B cell (primary cell): ENCODE data around the gene KCNK7. TPM values are rescaled to one million over a fixed set of nuclear protein-coding genes. Genes with fewer than 3 reads are reported as not detected.

Experiments
- ATAC-seq: fragments of 200-7000 bp; cut with Tn5 transposase; one replicate; pipeline ENCODE4 v1.10.0; 2021; ENCODE audit warnings: low read depth, mild to moderate bottlenecking, moderate number of reproducible peaks, moderate library complexity
- CTCF ChIA-PET: fragments of 350-600 bp; sonication (Branson Sonifier 250); formaldehyde crosslinking; loops from one replicate; lab custom pipeline; 2021; ENCODE audit warnings: antibody characterized with exemption, inconsistent platforms; lab: Charles Lee
- POLR2A ChIA-PET: fragments of 350-600 bp; sonication (Branson Sonifier 250); formaldehyde crosslinking; loops from one replicate; lab custom pipeline; 2021; ENCODE audit warnings: antibody characterized with exemption; lab: Charles Lee
- DNase-seq: peaks from one replicate; pipeline ENCODE4 v3.0.0; 2013
- H2AFZ ChIP-seq: 2 replicates; pipeline ENCODE4 v1.6.1; 2012; ENCODE audit warnings: mild to moderate bottlenecking, low read depth, low read length; ENCODE audit not compliant: insufficient read depth, poor library complexity, severe bottlenecking
- H3K27ac ChIP-seq, 2 donors: 1 replicate in 1 of 2; 2 replicates in 1 of 2; pipeline ENCODE4 v1.5.1; 2012 to 2013; ENCODE audit warnings: low read length in 2 of 2, mild to moderate bottlenecking in 2 of 2, moderate library complexity in 1 of 2
- H3K27me3 ChIP-seq, 4 experiments: fragments of 200-600 bp in 1 of 4; sonication (generic) in 1 of 4; replicated peaks in 1 of 4; 1 replicate in 2 of 4; 2 replicates in 2 of 4; pipeline versions ENCODE4 v1.6.1 to v1.7.0; 2013 to 2016; ENCODE audit warnings: low read length in 3 of 4, mild to moderate bottlenecking in 2 of 4, mixed read lengths in 1 of 4, moderate library complexity in 1 of 4; ENCODE audit not compliant: insufficient read depth in 4 of 4, control insufficient read depth in 3 of 4; ENCODE audit errors: control extremely low read depth in 1 of 4
- H3K36me3 ChIP-seq, 2 experiments: replicated peaks in 1 of 2; 1 replicate in 1 of 2; 2 replicates in 1 of 2; pipeline versions ENCODE4 v1.6.1 to v1.7.1; 2013; ENCODE audit warnings: low read length in 1 of 2; ENCODE audit not compliant: insufficient read depth in 2 of 2, control insufficient read depth in 1 of 2; ENCODE audit errors: control extremely low read depth in 1 of 2, extremely low read depth in 1 of 2
- H3K4me1 ChIP-seq, 2 donors: fragments of 200-600 bp in 1 of 2; sonication (generic) in 1 of 2; 1 replicate in 1 of 2; 2 replicates in 1 of 2; pipeline versions ENCODE4 v1.5.1 to v1.6.1; 2013 to 2017; ENCODE audit warnings: low read length in 2 of 2; ENCODE audit not compliant: control insufficient read depth in 2 of 2, insufficient read depth in 2 of 2
- H3K4me2 ChIP-seq: replicated peaks from 2 replicates; pipeline ENCODE3; 2012; ENCODE audit warnings: mild to moderate bottlenecking, low read depth, low read length; ENCODE audit not compliant: poor library complexity, severe bottlenecking
- H3K4me3 ChIP-seq, 5 experiments: fragments of 200-600 bp in 1 of 5; sonication (generic) in 1 of 5; 1 replicate in 3 of 5; 2 replicates in 2 of 5; pipeline versions ENCODE4 v1.5.1 to v1.7.0; 2011 to 2016; ENCODE audit warnings: low read length in 4 of 5, mild to moderate bottlenecking in 4 of 5, low read depth in 2 of 5, control low read depth in 1 of 5, moderate library complexity in 1 of 5; ENCODE audit not compliant: insufficient read depth in 1 of 5; ENCODE audit errors: control extremely low read depth in 1 of 5, extremely low read depth in 1 of 5
- H3K79me2 ChIP-seq: fragments of 200-600 bp; sonication (generic); one replicate; pipeline ENCODE4 v1.6.0; 2016; ENCODE audit warnings: low read length; ENCODE audit not compliant: control insufficient read depth, insufficient read depth
- H3K9ac ChIP-seq: fragments of 200-600 bp; sonication (generic); 2 replicates; pipeline ENCODE4 v1.6.1; 2017; ENCODE audit warnings: mild to moderate bottlenecking, low read length, moderate library complexity
- H3K9me3 ChIP-seq, 3 donors: one replicate each; pipeline versions ENCODE4 v1.6.1 to v1.7.1; 2013; ENCODE audit warnings: low read length in 2 of 3; ENCODE audit not compliant: control insufficient read depth in 2 of 3, insufficient read depth in 1 of 3; ENCODE audit errors: control extremely low read depth in 1 of 3
- H4K20me1 ChIP-seq: 2 replicates; pipeline ENCODE4 v1.6.0; 2012; ENCODE audit warnings: mild to moderate bottlenecking, low read length; ENCODE audit not compliant: insufficient read depth, control insufficient read depth, poor library complexity, severe bottlenecking
- H3K27ac Mint-ChIP-seq: one replicate; pipeline ENCODE4 v1.8.0; 2021; ENCODE audit warnings: mixed read lengths
- H3K27me3 Mint-ChIP-seq: one replicate; pipeline ENCODE4 v1.8.0; 2021; ENCODE audit warnings: mixed read lengths
- H3K4me1 Mint-ChIP-seq: one replicate; pipeline ENCODE4 v1.8.0; 2021; ENCODE audit warnings: mixed read lengths
- H3K4me3 Mint-ChIP-seq: one replicate; pipeline ENCODE4 v1.8.0; 2021; ENCODE audit warnings: mixed read lengths
- H3K9me3 Mint-ChIP-seq: one replicate; pipeline ENCODE4 v1.8.0; 2022; ENCODE audit warnings: mixed read lengths; ENCODE audit not compliant: insufficient read depth
- EZH2 ChIP-seq: IDR thresholded peaks from 2 replicates; pipeline ENCODE4 v1.6.1; 2012; ENCODE audit warnings: borderline replicate concordance, low read depth, mild to moderate bottlenecking, moderate library complexity, low read length; ENCODE audit not compliant: insufficient read depth, poor library complexity, severe bottlenecking
- WGBS: methylation state at CpG from one replicate; pipeline ENCODE4 v1.1.5; 2013; ENCODE audit warnings: missing lambda C conversion rate; ENCODE audit not compliant: insufficient coverage; 5-methylcytosine and 5-hydroxymethylcytosine counted together
- intact Hi-C: fragments of 100-400 bp; cut with micrococcal nuclease; formaldehyde crosslinking; loops from one replicate; pipeline ENCODE4 v1.10.0; 2022
- polyA plus RNA-seq: library from polyadenylated mRNA; depleted of rRNA; stranded (reverse); fragments of >200 nt; gene quantifications from 2 replicates; pipeline ENCODE4 v1.2.3, GENCODE V29; 2012
- total RNA-seq, 2 donors: library from RNA; stranded (reverse); fragments of 120-200 nt in 1 of 2; gene quantifications; 1 replicate in 1 of 2; 2 replicates in 1 of 2; pipeline versions ENCODE4 v1.2.3 to v1.2.4, GENCODE V29; 2013 to 2022
- TF ChIP-seq, protein P1 (sequence below): fragments of 200-600 bp; IDR thresholded peaks from one replicate; pipeline ENCODE4 v1.8.0; 2022; ENCODE audit warnings: antibody characterized with exemption, mild to moderate bottlenecking

Gene KCNK7
- total and polyA plus RNA-seq, 2 donors (not counting 1 experiment from before 2014, with no cell fraction given): 2.2 to 3.5 TPM

DNA sequence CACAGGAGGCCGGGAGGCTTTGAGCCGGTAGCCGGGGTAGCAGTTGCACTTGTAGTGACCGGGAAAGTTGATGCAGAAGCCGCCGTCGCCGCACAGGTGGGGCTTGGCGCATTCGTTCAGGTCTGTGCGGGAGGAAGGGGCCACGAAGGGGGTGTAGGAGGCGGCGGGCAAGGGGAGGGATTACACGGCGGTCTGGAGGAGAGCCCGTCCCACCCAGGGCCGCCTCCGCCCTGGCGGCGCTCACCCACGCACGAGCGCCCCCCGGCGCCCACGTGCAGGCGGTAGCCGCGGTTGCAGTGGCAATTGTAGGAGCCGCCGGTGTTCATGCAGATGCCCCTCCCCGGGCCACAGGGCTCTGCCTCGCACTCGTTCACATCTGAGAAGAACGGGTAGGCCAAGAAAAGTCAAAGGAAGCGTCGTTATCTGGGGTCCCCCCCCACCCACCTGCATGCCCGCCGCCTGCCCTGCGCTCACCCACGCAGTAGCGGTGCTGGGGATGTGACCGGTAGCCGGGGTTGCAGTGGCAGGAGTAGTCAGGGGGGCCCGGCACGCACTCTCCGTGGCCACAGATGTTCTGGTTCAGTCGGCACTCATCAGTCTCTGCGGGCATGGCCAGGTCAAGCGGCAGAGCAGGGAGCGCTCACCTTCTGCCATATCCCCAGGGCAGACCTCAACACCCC lies 48.0 kb downstream of the KCNK7 start:
- no peak overlapping the region for H3K9ac ChIP-seq
- Mint-ChIP-seq H3K27me3 (no peaks in the 10 kb centered on the region), H3K27ac (peak overlapping the region; percentile 73), H3K4me1 (peaks cover 64% of the 10 kb centered on the region), H3K9me3 (no peaks in the 10 kb centered on the region), H3K4me3 (peak overlapping the region; percentile 57)
- WGBS: 78% methylated on average over 49 of the region's 52 CpGs
- DNase-seq (peak; percentile 58), ATAC-seq (no peak)
- no peaks in the 10 kb centered on the region for H3K36me3 ChIP-seq
- intact Hi-C loops: loop anchor here (10.0 kb wide), 1 partner anchor 433 kb away; the partner anchor contains the start of genes TM7SF2 and ZNHIT2
- no peak overlapping the region for H2AFZ ChIP-seq
- H3K4me2 ChIP-seq: peak overlapping the region; percentile 90
- H3K9me3 ChIP-seq: no peaks in the 10 kb centered on the region
- no peak for TF ChIP-seq EZH2
- CTCF ChIA-PET: interaction anchor here (1.0 to 9.2 kb wide), 7 partner anchors 7 to 186 kb away, joined by 3 to 86 read pairs (median 7); partner anchors contain the start of genes FAM89B and ZNRD2
- POLR2A ChIA-PET: interaction anchor here (0.9 to 1.3 kb wide), 2 partner anchors 13 to 68 kb away, joined by 5 read pairs; partner anchors contain the start of gene PCNX3
- peaks cover 43 to 55% of the 10 kb centered on the region in 2 donors for H3K4me1 ChIP-seq
- no peaks in the 10 kb centered on the region for H4K20me1 ChIP-seq
- peak overlapping the region in 1 of 2 donors; percentile 93 for H3K27ac ChIP-seq
- no peaks in the 10 kb centered on the region for H3K27me3 ChIP-seq
- peak overlapping the region in 1 of 5 experiments; percentile 1 for H3K4me3 ChIP-seq
- H3K79me2 ChIP-seq: peaks cover 5% of the 10 kb centered on the region

DNA sequence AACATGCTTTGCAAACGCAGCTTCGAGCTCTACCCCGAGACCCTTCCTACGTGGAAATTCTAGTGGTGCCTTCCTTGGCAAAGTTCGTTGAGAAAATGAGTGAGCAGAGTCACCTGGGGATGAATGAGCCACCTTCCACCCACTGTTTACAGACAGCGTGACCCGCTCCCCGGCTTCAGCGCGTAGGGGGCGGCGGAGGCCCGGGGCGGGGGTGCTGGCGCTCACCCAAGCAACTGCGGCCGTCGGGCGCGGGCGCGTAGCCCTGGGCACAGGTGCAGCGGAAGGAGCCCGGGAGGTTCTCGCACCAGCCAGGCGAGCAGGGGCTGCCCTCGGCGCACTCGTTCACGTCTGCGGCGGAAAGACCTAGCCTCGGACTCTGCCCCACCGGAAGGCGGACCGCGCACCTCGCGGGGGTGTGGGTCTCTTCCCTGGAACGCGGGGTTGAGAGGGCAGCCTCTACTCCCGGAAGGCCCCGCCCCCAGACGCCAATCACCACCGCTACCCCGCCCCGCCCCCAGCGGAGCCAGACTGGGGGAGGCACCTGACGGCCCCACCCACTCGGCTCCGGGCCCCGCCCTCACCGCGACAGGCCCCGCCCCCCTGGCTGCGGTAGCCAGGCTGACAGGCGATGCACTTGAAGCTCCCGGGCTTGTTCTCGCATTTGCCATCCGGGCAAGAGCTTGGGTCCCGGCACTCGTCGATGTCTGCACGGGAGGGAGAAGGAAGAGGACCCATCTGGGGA lies 49.2 kb downstream of the KCNK7 start:
- Histone ChIP-seq H3K27ac (peak overlapping the region; percentile 79 to 93), H3K4me3 (peak overlapping the region in 4 of 5 experiments; percentile 40 to 60 (median 52)), H3K36me3 (no peaks in the 10 kb centered on the region), H3K9ac (peak overlapping the region; percentile 52), H3K9me3 (no peaks in the 10 kb centered on the region), H3K79me2 (peaks cover 1% of the 10 kb centered on the region), H3K27me3 (no peaks in the 10 kb centered on the region), H4K20me1 (no peaks in the 10 kb centered on the region), H3K4me2 (peak overlapping the region; percentile 90), H3K4me1 (peaks cover 34 to 50% of the 10 kb centered on the region in 2 donors), H2AFZ (peak overlapping the region; percentile 71)
- 4% methylated on average over 55 of the region's 64 CpGs for WGBS
- peaks cover 59% of the 10 kb centered on the region for H3K4me1 Mint-ChIP-seq
- DNase-seq: peak; percentile 98
- peak overlapping the region; percentile 93 for H3K27ac Mint-ChIP-seq
- no peaks in the 10 kb centered on the region for H3K9me3 Mint-ChIP-seq
- peak; percentile 89 for ATAC-seq
- intact Hi-C loops: loop anchor here (1.0 to 10.0 kb wide), 3 partner anchors 24 to 432 kb away; partner anchors contain the start of genes PCNX3, TM7SF2, ZNHIT2 and ZNRD2
- ChIA-PET POLR2A (interaction anchor here (0.6 to 3.2 kb wide), 17 partner anchors 10 to 402 kb away, joined by 3 to 11 read pairs (median 4); partner anchors contain the start of genes FAM89B, LTBP3, PCNX3 and ZNRD2), CTCF (interaction anchor here (0.6 to 9.2 kb wide), 6 partner anchors 9 to 184 kb away, joined by 3 to 144 read pairs (median 6); partner anchors contain the start of genes FAM89B and ZNRD2)
- H3K27me3 Mint-ChIP-seq: no peaks in the 10 kb centered on the region
- H3K4me3 Mint-ChIP-seq: peak overlapping the region; percentile 89
- TF ChIP-seq, protein P1, sequence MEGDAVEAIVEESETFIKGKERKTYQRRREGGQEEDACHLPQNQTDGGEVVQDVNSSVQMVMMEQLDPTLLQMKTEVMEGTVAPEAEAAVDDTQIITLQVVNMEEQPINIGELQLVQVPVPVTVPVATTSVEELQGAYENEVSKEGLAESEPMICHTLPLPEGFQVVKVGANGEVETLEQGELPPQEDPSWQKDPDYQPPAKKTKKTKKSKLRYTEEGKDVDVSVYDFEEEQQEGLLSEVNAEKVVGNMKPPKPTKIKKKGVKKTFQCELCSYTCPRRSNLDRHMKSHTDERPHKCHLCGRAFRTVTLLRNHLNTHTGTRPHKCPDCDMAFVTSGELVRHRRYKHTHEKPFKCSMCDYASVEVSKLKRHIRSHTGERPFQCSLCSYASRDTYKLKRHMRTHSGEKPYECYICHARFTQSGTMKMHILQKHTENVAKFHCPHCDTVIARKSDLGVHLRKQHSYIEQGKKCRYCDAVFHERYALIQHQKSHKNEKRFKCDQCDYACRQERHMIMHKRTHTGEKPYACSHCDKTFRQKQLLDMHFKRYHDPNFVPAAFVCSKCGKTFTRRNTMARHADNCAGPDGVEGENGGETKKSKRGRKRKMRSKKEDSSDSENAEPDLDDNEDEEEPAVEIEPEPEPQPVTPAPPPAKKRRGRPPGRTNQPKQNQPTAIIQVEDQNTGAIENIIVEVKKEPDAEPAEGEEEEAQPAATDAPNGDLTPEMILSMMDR: no peak
- TF ChIP-seq EZH2: no peak
